ENCODE measurements around the gene IVD.

DNA sequence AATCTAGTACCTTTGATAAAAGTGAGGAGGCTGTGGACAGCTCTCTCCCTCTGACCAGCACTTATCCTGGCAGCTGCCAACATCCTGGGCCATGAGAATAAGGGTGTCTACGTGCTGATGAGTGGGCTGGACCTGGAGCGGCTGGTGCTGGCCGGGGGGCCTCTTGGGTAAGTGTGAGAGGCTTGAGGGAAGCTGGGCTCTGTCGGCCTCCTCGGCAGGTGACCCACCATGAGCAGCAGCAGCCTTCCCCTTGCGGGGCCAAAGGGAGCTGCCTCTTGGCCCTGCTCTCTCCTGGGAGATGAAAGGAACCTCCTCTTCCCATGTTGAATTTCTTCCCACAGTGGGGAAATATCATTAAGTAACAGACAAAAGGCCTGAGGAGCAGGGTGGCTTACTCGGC, 9.2 kb downstream of the IVD start:
- TF ChIP-seq POLR2AphosphoS5 (IDR thresholded peaks at IDR 0.05; ENCODE audit: borderline replicate concordance, low read depth, low read length) (no peak), EZH2 (IDR thresholded peaks at IDR 0.05) (no peak)
